Heart left ventricle (tissue), 16 donors: Measurements from ENCODE around the gene CD300LD. TPM values are rescaled to one million over a fixed set of nuclear protein-coding genes. Genes with fewer than 3 reads are reported as not detected.

Experiments used
- ATAC-seq, 4 donors: fragments of 200-7000 bp; cut with Tn5 transposase; one replicate each; pipeline ENCODE4 v1.9.1; 2020 to 2022; ENCODE audit warnings: moderate library complexity in 4 of 4, mild to moderate bottlenecking in 3 of 4, moderate number of reproducible peaks in 1 of 4
- DNase-seq, 5 donors: peaks; one replicate each; pipeline ENCODE4 v3.0.0-alpha.2; 2020
- H3K27ac ChIP-seq, 12 donors: fragments of 200-600 bp; sonication (generic) in 4 of 12; one replicate each; pipeline versions ENCODE4 v1.5.0 to v1.8.0; 2016 to 2022; ENCODE audit warnings: mild to moderate bottlenecking in 2 of 12
- H3K27me3 ChIP-seq, 9 donors: fragments of 200-600 bp; sonication (generic) in 2 of 9; one replicate each; pipeline versions ENCODE4 v1.5.1 to v1.8.0; 2016 to 2022; ENCODE audit warnings: mild to moderate bottlenecking in 3 of 9
- H3K36me3 ChIP-seq, 9 donors: fragments of 200-600 bp; sonication (generic) in 2 of 9; one replicate each; pipeline versions ENCODE4 v1.5.0 to v1.8.0; 2018 to 2022; ENCODE audit warnings: mild to moderate bottlenecking in 2 of 9
- H3K4me1 ChIP-seq, 12 donors: fragments of 200-600 bp; sonication (generic) in 4 of 12; one replicate each; pipeline versions ENCODE4 v1.5.0 to v1.8.0; 2016 to 2022; ENCODE audit warnings: mild to moderate bottlenecking in 3 of 12
- H3K4me3 ChIP-seq, 12 donors: fragments of 200-600 bp; sonication (generic) in 4 of 12; one replicate each; pipeline versions ENCODE4 v1.5.0 to v1.8.0; 2017 to 2022; ENCODE audit warnings: mild to moderate bottlenecking in 9 of 12, moderate library complexity in 4 of 12
- H3K9me3 ChIP-seq, 12 donors: fragments of 200-600 bp; sonication (generic) in 4 of 12; one replicate each; pipeline versions ENCODE4 v1.5.0 to v1.8.0; 2016 to 2022; ENCODE audit warnings: mild to moderate bottlenecking in 1 of 12
- POLR2A ChIP-seq, 2 donors: fragments of 450-650 bp; IDR thresholded peaks; one replicate each; pipeline ENCODE4 v1.6.1; 2017; ENCODE audit warnings: antibody characterized with exemption in 2 of 2, mild to moderate bottlenecking in 2 of 2, moderate library complexity in 2 of 2
- WGBS, 4 donors: extraction: QIAGEN DNeasy Blood & Tissue Kit in 2 of 4; methylation state at CpG; one replicate each; pipeline versions ENCODE4 v1.1.5 to v1.1.7; 2013 to 2018; 5-methylcytosine and 5-hydroxymethylcytosine counted together
- intact Hi-C, 10 donors: fragments of 100-400 bp; cut with DNase I; formaldehyde crosslinking; loops; one replicate each; pipeline versions ENCODE4 v1.11.1 to v1.14.2; 2022
- polyA plus RNA-seq, 2 donors: library from polyadenylated mRNA; stranded (reverse); fragments of 200-250 nt; gene quantifications; one replicate each; pipeline ENCODE4 v1.2.3, GENCODE V29; 2013
- total RNA-seq, 9 donors: library from RNA; depleted of rRNA in 2 of 9; stranded (reverse); fragments of >200 nt in 2 of 9; fragmentation: NEBNext Ultra II Directional in 3 of 9; extraction: Animal tissue kit (Norgen Biotek cat#: 25700) in 3 of 9; gene quantifications; one replicate each; pipeline versions ENCODE4 v1.1.0 to v1.2.4, GENCODE V29; 2016 to 2023
- TF ChIP-seq, protein P1 (sequence below), 12 donors: fragments of 200-600 bp; sonication (generic) in 4 of 12; IDR thresholded peaks; one replicate each; pipeline versions ENCODE4 v1.5.0 to v1.8.0; 2018 to 2022; ENCODE audit warnings: antibody characterized with exemption in 12 of 12, mild to moderate bottlenecking in 5 of 12
- donor health status: ischemic (EF 13 %, LVEDD 7.1; RV severe dilation, severe dysfunction).
- donor health status: healthy with polysubstance abuse.
- donor health status: DM: no; HTN: yes; CAD: no.
- donor health status: DM: no; HTN: no; CAD: no.
- donor health status: ischemic (EF 25% LVEDD 6.9; RV normal size, moderate dysfunction).
- donor health status: ischemic (EF 25% LVEDD 5.7; RV mildly dilated, moderate dysfunction).
- donor health status: healthy.
- donor health status: DM: yes; HTN: yes; CAD: no.
- donor health status: ischemic (EF 35%, LVEDD 5.7; RV mildly dilated, moderate dysfunction).
- donor health status: nonischemic (EF 11% LVEDD 7.7; RV severe dilation, severe dysfunction).
- donor health status: DM: yes; HTN: yes; CAD: no.
- donor health status: PGD.
- donor health status: ischemic (EF 29% LVEDD 5.4; RV normal size, mild dysfunction).
- donor health status: nonischemic (EF 23%, LVEDD 6.1; RV moderate dilation, normal function).

CD300LD gene
- total and polyA plus RNA-seq, 11 donors: not detected

- no peaks in the 10 kb centered on the region for H3K36me3 ChIP-seq
- peak in 2 of 4 donors; percentile 63 to 77 for ATAC-seq
- H3K9me3 ChIP-seq: no peaks in the 10 kb centered on the region
- peaks cover 0 to 26% (median 3%) of the 10 kb centered on the region in 9 donors for H3K27me3 ChIP-seq
- WGBS, 4 donors: 37 to 53% (median 42%) methylated on average over 10 of the region's 10 CpGs
- H3K4me3 ChIP-seq: no peak overlapping the region
- intact Hi-C loops: no loop called here
- H3K27ac ChIP-seq: peak overlapping the region in 1 of 12 donors; percentile 63
- peaks cover 0 to 48% (median 0%) of the 10 kb centered on the region in 12 donors for H3K4me1 ChIP-seq
- TF ChIP-seq, protein P1, sequence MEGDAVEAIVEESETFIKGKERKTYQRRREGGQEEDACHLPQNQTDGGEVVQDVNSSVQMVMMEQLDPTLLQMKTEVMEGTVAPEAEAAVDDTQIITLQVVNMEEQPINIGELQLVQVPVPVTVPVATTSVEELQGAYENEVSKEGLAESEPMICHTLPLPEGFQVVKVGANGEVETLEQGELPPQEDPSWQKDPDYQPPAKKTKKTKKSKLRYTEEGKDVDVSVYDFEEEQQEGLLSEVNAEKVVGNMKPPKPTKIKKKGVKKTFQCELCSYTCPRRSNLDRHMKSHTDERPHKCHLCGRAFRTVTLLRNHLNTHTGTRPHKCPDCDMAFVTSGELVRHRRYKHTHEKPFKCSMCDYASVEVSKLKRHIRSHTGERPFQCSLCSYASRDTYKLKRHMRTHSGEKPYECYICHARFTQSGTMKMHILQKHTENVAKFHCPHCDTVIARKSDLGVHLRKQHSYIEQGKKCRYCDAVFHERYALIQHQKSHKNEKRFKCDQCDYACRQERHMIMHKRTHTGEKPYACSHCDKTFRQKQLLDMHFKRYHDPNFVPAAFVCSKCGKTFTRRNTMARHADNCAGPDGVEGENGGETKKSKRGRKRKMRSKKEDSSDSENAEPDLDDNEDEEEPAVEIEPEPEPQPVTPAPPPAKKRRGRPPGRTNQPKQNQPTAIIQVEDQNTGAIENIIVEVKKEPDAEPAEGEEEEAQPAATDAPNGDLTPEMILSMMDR (IDR thresholded peaks at IDR 0.05): no peak
- no peak for TF ChIP-seq POLR2A (IDR thresholded peaks at IDR 0.05)
- DNase-seq: peak in 1 of 5 donors; percentile 53
These were observed 7.4 kb upstream of the CD300LD start for GRCh38 chr17:74599448-74599939.

DNA sequence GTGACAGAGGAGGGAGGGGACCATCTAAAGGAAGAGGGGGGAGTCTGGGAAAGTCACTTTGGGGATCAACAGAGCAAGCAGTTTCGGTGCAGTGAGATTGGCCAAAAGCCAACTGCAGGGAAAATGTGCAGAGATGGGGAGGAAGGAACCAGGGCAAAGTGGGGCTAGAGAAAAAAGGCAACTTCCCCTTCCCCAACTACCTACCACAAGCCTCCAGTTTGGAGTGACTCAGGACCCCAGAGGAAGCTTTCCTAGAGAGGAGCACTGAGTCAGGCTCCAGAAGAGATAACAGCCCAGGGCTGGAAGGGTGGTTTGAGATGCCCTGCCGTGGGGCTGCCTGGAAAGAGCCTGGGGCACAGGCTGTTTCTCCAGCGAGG lies 6.9 kb upstream of the CD300LD start:
- Histone ChIP-seq H3K27ac (peak overlapping the region in 1 of 12 donors; percentile 55), H3K27me3 (peaks cover 0 to 26% (median 4%) of the 10 kb centered on the region in 9 donors), H3K36me3 (no peaks in the 10 kb centered on the region), H3K9me3 (no peaks in the 10 kb centered on the region), H3K4me1 (peaks cover 0 to 43% (median 0%) of the 10 kb centered on the region in 12 donors), H3K4me3 (no peak overlapping the region)
- ATAC-seq: peak in 1 of 4 donors; percentile 29
- no peak for TF ChIP-seq POLR2A (IDR thresholded peaks at IDR 0.05)
- TF ChIP-seq, protein P1 (IDR thresholded peaks at IDR 0.05): no peak
- 12 to 20% (median 18%) methylated on average over 2 to 3 of the region's 3 CpGs for WGBS, 4 donors
- no peak for DNase-seq
- intact Hi-C loops: no loop called here

- intact Hi-C loops: no loop called here
- no peaks in the 10 kb centered on the region for H3K36me3 ChIP-seq
- DNase-seq: no peak
- H3K4me3 ChIP-seq: no peak overlapping the region
- 72 to 78% (median 75%) methylated on average over 4 of the region's 4 CpGs for WGBS, 4 donors
- no peak for ATAC-seq
- peaks cover 0 to 38% (median 0%) of the 10 kb centered on the region in 12 donors for H3K4me1 ChIP-seq
- H3K27me3 ChIP-seq: peaks cover 0 to 28% (median 4%) of the 10 kb centered on the region in 9 donors
- TF ChIP-seq, protein P1 (IDR thresholded peaks at IDR 0.05): no peak
- TF ChIP-seq POLR2A (IDR thresholded peaks at IDR 0.05): no peak
- no peak overlapping the region for H3K27ac ChIP-seq
- no peaks in the 10 kb centered on the region for H3K9me3 ChIP-seq
These were observed 6.4 kb upstream of the CD300LD start for GRCh38 chr17:74598346-74599022.

- Histone ChIP-seq H3K27ac (no peak overlapping the region), H3K27me3 (peaks cover 0 to 35% (median 4%) of the 10 kb centered on the region in 9 donors), H3K36me3 (no peaks in the 10 kb centered on the region), H3K4me3 (no peak overlapping the region), H3K9me3 (no peaks in the 10 kb centered on the region), H3K4me1 (peaks cover 0 to 31% (median 0%) of the 10 kb centered on the region in 12 donors)
- intact Hi-C loops: no loop called here
- no peak for TF ChIP-seq POLR2A (IDR thresholded peaks at IDR 0.05)
- TF ChIP-seq, protein P1 (IDR thresholded peaks at IDR 0.05): no peak
- WGBS, 4 donors: 65 to 72% (median 69%) methylated on average over 8 of the region's 8 CpGs
- ATAC-seq (no peak), DNase-seq (no peak)
These were observed 5.1 kb upstream of the CD300LD start for GRCh38 chr17:74597069-74597790.
